ENCODE measurements around the gene REPIN1.

- TF ChIP-seq POLR2AphosphoS5 (IDR thresholded peaks at IDR 0.05; ENCODE audit: borderline replicate concordance, low read depth, low read length) (no peak; the same call in 1 of the 2 replicates), EZH2 (IDR thresholded peaks at IDR 0.05) (no peak), FOXP2 (optimal IDR thresholded peaks at IDR 0.05; ENCODE audit: control extremely low read depth, extremely low read length, insufficient read depth) (peak; percentile 81)
These were observed 11.4 kb upstream of the REPIN1 start for GRCh38 chr7:150357270-150357669.

Data from SK-N-MC (cell line).